ENCODE results near the gene KDM6A.

The KDM6A gene

GRCh38 chrX:44878780-44879179, 5.8 kb downstream of the KDM6A start:
- Histone ChIP-seq H3K79me1 (ENCODE audit: low read length) (peaks cover 5% of the 10 kb centered on the region), H2BK120ac (ENCODE audit: insufficient read depth, low read length, poor library complexity) (no peak overlapping the region), H4K8ac (ENCODE audit: low read depth, low read length) (no peak overlapping the region), H3K18ac (ENCODE audit: low read length) (no peak overlapping the region), H3K27ac (ENCODE audit: low read depth, low read length) (no peak overlapping the region), H2BK12ac (ENCODE audit: low read length) (no peak overlapping the region), H2BK5ac (ENCODE audit: low read depth, low read length, poor library complexity) (no peak overlapping the region), H2AK5ac (ENCODE audit: low read length) (no peak overlapping the region), H3K9ac (ENCODE audit: low read length) (no peak overlapping the region), H3K4me2 (ENCODE audit: low read length) (no peak overlapping the region), H2AFZ (ENCODE audit: insufficient read depth, low read length, poor library complexity) (no peak overlapping the region), H3K9me3 (ENCODE audit: insufficient read depth, low read depth, low read length) (no peaks in the 10 kb centered on the region), H3K4me1 (ENCODE audit: control insufficient read depth in 1 of 2, insufficient read depth in 2 of 2, low read length in 2 of 2) (no peaks in the 10 kb centered on the region), H3K14ac (ENCODE audit: low read length) (no peak overlapping the region), H4K91ac (ENCODE audit: low read depth, low read length) (no peak overlapping the region), H4K12ac (ENCODE audit: low read depth, low read length) (no peak overlapping the region), H3K4ac (ENCODE audit: low read depth, low read length) (peak overlapping the region; percentile 89), H3K36me3 (ENCODE audit: control insufficient read depth in 1 of 2, insufficient read depth in 2 of 2, low read length in 2 of 2) (no peaks in the 10 kb centered on the region), H3K23ac (ENCODE audit: low read length) (no peak overlapping the region), H3K27me3 (ENCODE audit: insufficient read depth, low read length) (no peaks in the 10 kb centered on the region), H3K79me2 (ENCODE audit: control insufficient read depth, insufficient read depth, low read length, poor library complexity) (peaks cover 3% of the 10 kb centered on the region), H3K4me3 (ENCODE audit: low read depth, low read length) (no peak overlapping the region)
- DNase-seq, result no peak
- no CpG with 5 or more reads among the region's 8 CpGs for WGBS (ENCODE audit: extremely low coverage, insufficient coverage, insufficient read length)

- DNase-seq, result no peak
- Histone ChIP-seq H2BK5ac (ENCODE audit: low read depth, low read length, poor library complexity) (no peak overlapping the region), H3K4me1 (ENCODE audit: control insufficient read depth in 1 of 2, insufficient read depth in 2 of 2, low read length in 2 of 2) (no peaks in the 10 kb centered on the region), H3K4me3 (ENCODE audit: low read depth, low read length) (no peak overlapping the region), H2BK12ac (ENCODE audit: low read length) (no peak overlapping the region), H3K14ac (ENCODE audit: low read length) (no peak overlapping the region), H3K9me3 (ENCODE audit: insufficient read depth, low read depth, low read length) (no peaks in the 10 kb centered on the region), H2AK5ac (ENCODE audit: low read length) (no peak overlapping the region), H3K36me3 (ENCODE audit: control insufficient read depth in 1 of 2, insufficient read depth in 2 of 2, low read length in 2 of 2) (no peaks in the 10 kb centered on the region), H4K12ac (ENCODE audit: low read depth, low read length) (no peak overlapping the region), H2BK120ac (ENCODE audit: insufficient read depth, low read length, poor library complexity) (no peak overlapping the region), H3K27ac (ENCODE audit: low read depth, low read length) (no peak overlapping the region), H3K23ac (ENCODE audit: low read length) (no peak overlapping the region), H3K18ac (ENCODE audit: low read length) (no peak overlapping the region), H4K8ac (ENCODE audit: low read depth, low read length) (no peak overlapping the region), H2AFZ (ENCODE audit: insufficient read depth, low read length, poor library complexity) (no peak overlapping the region), H4K91ac (ENCODE audit: low read depth, low read length) (no peak overlapping the region), H3K4ac (ENCODE audit: low read depth, low read length) (no peak overlapping the region), H3K9ac (ENCODE audit: low read length) (no peak overlapping the region), H3K27me3 (ENCODE audit: insufficient read depth, low read length) (no peaks in the 10 kb centered on the region), H3K79me1 (ENCODE audit: low read length) (no peaks in the 10 kb centered on the region), H3K4me2 (ENCODE audit: low read length) (no peak overlapping the region), H3K79me2 (ENCODE audit: control insufficient read depth, insufficient read depth, low read length, poor library complexity) (peaks cover 4% of the 10 kb centered on the region)
- WGBS (ENCODE audit: extremely low coverage, insufficient coverage, insufficient read length), result no CpG with 5 or more reads among the region's 10 CpGs
Observed at GRCh38 chrX:44881549-44881948, 8.6 kb downstream of the KDM6A start.

- Histone ChIP-seq H3K27ac (ENCODE audit: low read depth, low read length) (no peak overlapping the region), H2AFZ (ENCODE audit: insufficient read depth, low read length, poor library complexity) (no peak overlapping the region), H3K36me3 (ENCODE audit: control insufficient read depth in 1 of 2, insufficient read depth in 2 of 2, low read length in 2 of 2) (no peaks in the 10 kb centered on the region), H2BK5ac (ENCODE audit: low read depth, low read length, poor library complexity) (no peak overlapping the region), H3K4me1 (ENCODE audit: control insufficient read depth in 1 of 2, insufficient read depth in 2 of 2, low read length in 2 of 2) (no peaks in the 10 kb centered on the region), H4K91ac (ENCODE audit: low read depth, low read length) (no peak overlapping the region), H3K9ac (ENCODE audit: low read length) (no peak overlapping the region), H3K18ac (ENCODE audit: low read length) (no peak overlapping the region), H3K4ac (ENCODE audit: low read depth, low read length) (peak overlapping the region; percentile 83), H2BK120ac (ENCODE audit: insufficient read depth, low read length, poor library complexity) (no peak overlapping the region), H4K8ac (ENCODE audit: low read depth, low read length) (no peak overlapping the region), H2AK5ac (ENCODE audit: low read length) (no peak overlapping the region), H3K9me3 (ENCODE audit: insufficient read depth, low read depth, low read length) (no peaks in the 10 kb centered on the region), H3K14ac (ENCODE audit: low read length) (no peak overlapping the region), H3K79me1 (ENCODE audit: low read length) (no peaks in the 10 kb centered on the region), H2BK12ac (ENCODE audit: low read length) (no peak overlapping the region), H3K4me2 (ENCODE audit: low read length) (no peak overlapping the region), H3K4me3 (ENCODE audit: low read depth, low read length) (no peak overlapping the region), H3K23ac (ENCODE audit: low read length) (no peak overlapping the region), H4K12ac (ENCODE audit: low read depth, low read length) (no peak overlapping the region), H3K27me3 (ENCODE audit: insufficient read depth, low read length) (no peaks in the 10 kb centered on the region), H3K79me2 (ENCODE audit: control insufficient read depth, insufficient read depth, low read length, poor library complexity) (peaks cover 4% of the 10 kb centered on the region)
- DNase-seq, result no peak
Observed at GRCh38 chrX:44882635-44883034, 9.6 kb downstream of the KDM6A start.

GRCh38 chrX:44884944-44885343, 12.0 kb downstream of the KDM6A start:
- Histone ChIP-seq H3K36me3 (ENCODE audit: control insufficient read depth in 1 of 2, insufficient read depth in 2 of 2, low read length in 2 of 2) (no peaks in the 10 kb centered on the region), H2BK12ac (ENCODE audit: low read length) (no peak overlapping the region), H3K4ac (ENCODE audit: low read depth, low read length) (peak overlapping the region; percentile 86), H2AK5ac (ENCODE audit: low read length) (no peak overlapping the region), H2BK120ac (ENCODE audit: insufficient read depth, low read length, poor library complexity) (no peak overlapping the region), H3K18ac (ENCODE audit: low read length) (no peak overlapping the region), H3K27ac (ENCODE audit: low read depth, low read length) (no peak overlapping the region), H3K79me2 (ENCODE audit: control insufficient read depth, insufficient read depth, low read length, poor library complexity) (peaks cover 6% of the 10 kb centered on the region), H4K8ac (ENCODE audit: low read depth, low read length) (no peak overlapping the region), H3K9ac (ENCODE audit: low read length) (no peak overlapping the region), H3K27me3 (ENCODE audit: insufficient read depth, low read length) (no peaks in the 10 kb centered on the region), H4K91ac (ENCODE audit: low read depth, low read length) (no peak overlapping the region), H3K23ac (ENCODE audit: low read length) (no peak overlapping the region), H3K4me2 (ENCODE audit: low read length) (no peak overlapping the region), H3K4me1 (ENCODE audit: control insufficient read depth in 1 of 2, insufficient read depth in 2 of 2, low read length in 2 of 2) (no peaks in the 10 kb centered on the region), H3K79me1 (ENCODE audit: low read length) (no peaks in the 10 kb centered on the region), H3K9me3 (ENCODE audit: insufficient read depth, low read depth, low read length) (no peaks in the 10 kb centered on the region), H2AFZ (ENCODE audit: insufficient read depth, low read length, poor library complexity) (no peak overlapping the region), H3K14ac (ENCODE audit: low read length) (no peak overlapping the region), H4K12ac (ENCODE audit: low read depth, low read length) (no peak overlapping the region), H2BK5ac (ENCODE audit: low read depth, low read length, poor library complexity) (no peak overlapping the region), H3K4me3 (ENCODE audit: low read depth, low read length) (no peak overlapping the region)
- WGBS (ENCODE audit: extremely low coverage, insufficient coverage, insufficient read length), result no CpG with 5 or more reads among the region's 4 CpGs
- no peak for DNase-seq

Measured in trophoblast cell (in vitro differentiated cells and primary cell).